BE2C (cell line): ENCODE results near the gene TPT1.

Source experiments
- DNase-seq: peaks from one replicate; pipeline ENCODE4 v3.0.0-alpha.2; 2020
- H3K27me3 ChIP-seq: fragments of 250-450 bp; sonication (Bioruptor Pico); 2 replicates; pipeline ENCODE4 v1.5.1; 2020; ENCODE audit warnings: mild to moderate bottlenecking
- H3K36me3 ChIP-seq: fragments of 250-450 bp; sonication (Bioruptor Pico); 2 replicates; pipeline ENCODE4 v1.5.1; 2020; ENCODE audit warnings: mild to moderate bottlenecking
- H3K4me1 ChIP-seq: fragments of 250-450 bp; sonication (Bioruptor Pico); 2 replicates; pipeline ENCODE4 v1.5.1; 2020
- H3K4me3 ChIP-seq: 2 replicates; pipeline ENCODE4 v1.5.1; 2011; ENCODE audit warnings: low read depth, low read length
- H3K9me3 ChIP-seq: fragments of 250-450 bp; sonication (Bioruptor Pico); 2 replicates; pipeline ENCODE4 v1.5.1; 2020
- CTCF ChIP-seq: IDR thresholded peaks from 2 replicates; pipeline ENCODE4 v1.5.1; 2012; ENCODE audit warnings: mild to moderate bottlenecking, low read depth, low read length

The TPT1 gene

GRCh38 chr13:45332036-45332830, 8.8 kb downstream of the TPT1 start:
- Histone ChIP-seq H3K4me1 (peaks cover 14% of the 10 kb centered on the region), H3K9me3 (no peaks in the 10 kb centered on the region), H3K4me3 (no peak overlapping the region), H3K36me3 (peaks cover 29% of the 10 kb centered on the region), H3K27me3 (no peaks in the 10 kb centered on the region)
- no peak for TF ChIP-seq CTCF
- DNase-seq, result peak; percentile 24

DNA sequence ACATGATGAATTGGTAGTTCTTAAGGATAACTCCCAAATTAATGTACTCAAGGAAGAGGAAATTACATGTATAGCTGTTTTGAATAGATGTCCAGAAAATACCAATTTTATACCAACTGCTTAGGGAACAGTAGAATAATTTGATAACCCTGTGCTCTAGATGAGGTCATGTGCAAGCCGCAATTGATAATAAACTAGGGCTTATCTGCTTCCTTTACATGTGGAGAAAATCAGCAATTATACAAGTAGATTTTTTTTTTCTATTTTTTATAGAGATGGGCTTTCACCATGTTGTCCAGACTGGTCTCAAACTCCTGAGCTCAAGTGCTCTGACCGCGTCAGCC, 9.3 kb downstream of the TPT1 start:
- no peak for TF ChIP-seq CTCF
- peaks cover 14% of the 10 kb centered on the region for H3K4me1 ChIP-seq
- H3K36me3 ChIP-seq, result peaks cover 23% of the 10 kb centered on the region
- no peaks in the 10 kb centered on the region for H3K9me3 ChIP-seq
- no peak overlapping the region for H3K4me3 ChIP-seq
- H3K27me3 ChIP-seq, result no peaks in the 10 kb centered on the region
- DNase-seq, result no peak

GRCh38 chr13:45331123-45331619, 9.8 kb downstream of the TPT1 start:
- TF ChIP-seq CTCF, result no peak
- peaks cover 14% of the 10 kb centered on the region for H3K4me1 ChIP-seq
- H3K4me3 ChIP-seq, result no peak overlapping the region
- no peak for DNase-seq
- H3K36me3 ChIP-seq, result peaks cover 18% of the 10 kb centered on the region
- H3K9me3 ChIP-seq, result no peaks in the 10 kb centered on the region
- no peaks in the 10 kb centered on the region for H3K27me3 ChIP-seq

DNA sequence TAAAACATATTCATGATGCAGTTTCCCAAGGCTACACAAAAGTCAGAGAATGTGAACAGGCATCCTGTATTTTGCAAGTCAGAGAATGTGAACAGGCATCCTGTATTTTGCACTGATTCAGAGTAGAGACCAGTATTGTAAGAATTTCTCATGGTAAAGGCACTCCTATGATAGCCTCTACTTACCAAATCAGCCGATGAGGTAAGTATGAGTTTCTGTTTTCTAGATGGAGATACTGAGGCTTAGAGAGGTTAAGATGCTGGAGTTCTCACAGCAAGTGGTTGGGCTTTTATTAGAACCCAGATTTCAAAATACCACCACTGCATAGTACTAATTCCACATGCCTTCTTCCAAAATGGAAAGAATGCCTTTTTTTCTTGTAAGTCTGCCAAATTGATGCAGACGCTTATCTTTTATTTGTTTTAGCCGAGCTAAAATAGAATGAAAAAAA, 12.3 kb downstream of the TPT1 start:
- no peaks in the 10 kb centered on the region for H3K9me3 ChIP-seq
- H3K36me3 ChIP-seq, result no peaks in the 10 kb centered on the region
- no peak for TF ChIP-seq CTCF
- DNase-seq, result no peak
- no peak overlapping the region for H3K4me3 ChIP-seq
- H3K27me3 ChIP-seq, result no peaks in the 10 kb centered on the region
- peaks cover 17% of the 10 kb centered on the region for H3K4me1 ChIP-seq

DNA sequence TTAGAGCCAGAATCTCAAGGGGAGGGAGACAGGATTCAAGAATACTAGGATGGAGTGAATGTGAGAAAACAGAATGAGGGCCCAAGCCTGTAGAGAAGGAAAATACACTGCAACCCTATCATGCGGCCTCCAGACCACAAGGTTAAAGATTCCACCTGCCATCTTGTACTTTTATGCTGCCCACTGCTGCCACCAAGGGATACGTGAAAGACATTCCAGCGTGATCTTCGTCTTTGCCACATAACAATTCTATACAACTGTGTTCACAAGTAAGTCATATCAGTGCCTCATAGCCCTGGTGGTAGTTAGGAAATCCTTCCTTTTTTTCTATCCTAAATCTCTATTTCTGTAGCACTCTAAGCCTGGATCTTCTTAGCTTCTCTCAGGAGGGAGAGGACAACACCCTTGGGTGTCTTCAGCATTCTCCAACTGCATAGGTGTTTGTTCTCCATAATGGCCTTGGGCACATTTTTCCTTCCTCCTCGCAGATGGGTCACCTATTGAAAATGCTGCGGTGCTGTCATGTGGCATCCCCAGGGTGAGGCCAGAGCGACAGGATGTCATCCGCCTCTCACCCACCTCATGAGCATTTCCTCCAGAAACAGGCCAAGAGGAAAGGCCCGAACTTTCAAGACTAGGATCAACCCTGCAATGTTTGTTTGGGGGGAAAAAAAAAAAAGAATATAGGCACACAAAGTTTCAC, 13.6 kb downstream of the TPT1 start:
- TF ChIP-seq CTCF, result no peak
- H3K4me3 ChIP-seq, result no peak overlapping the region
- peaks cover 17% of the 10 kb centered on the region for H3K4me1 ChIP-seq
- H3K9me3 ChIP-seq, result no peaks in the 10 kb centered on the region
- DNase-seq, result no peak
- H3K36me3 ChIP-seq, result no peaks in the 10 kb centered on the region
- no peaks in the 10 kb centered on the region for H3K27me3 ChIP-seq

GRCh38 chr13:45325806-45326205, 15.2 kb downstream of the TPT1 start:
- Histone ChIP-seq H3K4me1 (peaks cover 10% of the 10 kb centered on the region), H3K36me3 (no peaks in the 10 kb centered on the region), H3K27me3 (no peaks in the 10 kb centered on the region), H3K4me3 (no peak overlapping the region), H3K9me3 (no peaks in the 10 kb centered on the region)
- TF ChIP-seq CTCF, result no peak
- DNase-seq, result peak; percentile 38
